C4-2B (cell line): Measurements from ENCODE around the gene CHST9.

ENCODE experiments used
- CTCF ChIP-seq: fragments of 450-650 bp; conservative IDR thresholded peaks from 2 replicates; pipeline ENCODE4 v1.5.1; 2017; ENCODE audit warnings: mild to moderate bottlenecking
- ZFX ChIP-seq: fragments of 450-650 bp; IDR thresholded peaks from 2 replicates; pipeline ENCODE4 v1.6.1; 2017

GRCh38 chr18:26893996-26894395, 291.1 kb downstream of the CHST9 start:
- no peak for TF ChIP-seq CTCF
- TF ChIP-seq ZFX = no peak
